HG03432 (cell line): ENCODE data around the gene CLSTN1.

ENCODE experiments used
- ATAC-seq: cut with Tn5 transposase; IDR thresholded peaks from one replicate; pipeline ENCODE4 v1.9.1; 2021; ENCODE audit warnings: mild to moderate bottlenecking, moderate library complexity; ENCODE audit not compliant: unreplicated experiment

The CLSTN1 gene

DNA sequence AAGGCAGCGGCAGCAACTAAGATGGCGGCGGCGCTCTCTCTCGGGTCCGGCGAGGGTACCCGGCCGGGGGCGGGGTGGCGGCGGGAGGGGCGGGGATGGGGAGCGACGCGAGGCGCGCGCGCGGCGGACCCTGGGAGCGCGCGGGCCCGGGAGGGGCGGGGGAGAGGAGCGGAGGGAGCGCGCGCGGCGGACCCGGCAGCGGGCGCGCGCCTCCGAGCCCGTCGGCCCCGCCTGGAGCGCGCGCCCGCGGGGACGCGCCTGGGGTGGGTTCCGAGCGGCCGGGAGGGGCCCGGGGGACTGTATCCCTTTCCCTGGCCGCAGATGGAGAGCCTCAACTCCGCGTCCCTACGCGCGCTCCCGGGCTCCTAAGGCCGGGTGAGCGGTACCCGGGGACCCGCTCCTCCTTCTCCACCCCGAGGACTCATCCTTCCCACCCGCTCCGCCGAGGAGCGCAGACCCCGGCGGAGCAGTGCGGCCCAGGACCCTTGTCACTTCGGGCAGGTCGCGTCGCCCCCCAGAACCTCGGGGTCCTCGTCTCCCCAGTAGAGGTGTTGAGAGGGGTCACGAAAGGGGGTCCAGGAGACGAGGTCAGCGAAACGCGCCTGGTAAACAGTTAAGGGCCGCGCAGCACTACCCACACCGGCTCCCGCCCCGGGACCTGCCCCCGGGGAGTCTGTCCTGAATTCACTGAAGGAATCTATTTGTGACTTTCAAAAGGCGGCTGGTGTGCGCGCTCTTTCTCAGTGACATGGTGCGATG lies at the start of gene CLSTN1:
CLSTN1 (minus strand) TSS at position 23 of the 759 bp plus-strand sequence. CDS start 232 bp downstream, outside the sequence.
- ATAC-seq, result peak; percentile 62

DNA sequence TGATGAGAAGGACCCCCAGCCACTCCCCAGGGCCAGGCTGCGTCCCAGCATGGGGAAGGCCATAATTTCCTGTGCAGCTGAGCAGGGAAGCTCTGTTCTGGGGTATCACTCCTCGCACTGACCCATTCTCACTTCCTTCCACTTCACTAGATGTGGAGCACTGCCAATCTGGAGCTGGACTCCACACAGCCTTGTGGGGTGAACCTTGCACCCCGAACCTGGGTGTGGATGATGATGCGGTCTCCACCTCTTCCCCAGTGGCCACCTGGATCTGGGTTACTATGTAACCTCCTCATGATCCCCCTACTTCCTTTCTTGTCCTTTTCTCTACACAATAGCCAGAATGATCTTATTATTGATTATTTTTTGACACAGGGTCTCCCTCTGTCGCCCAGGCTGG lies 49.6 kb upstream of the CLSTN1 start:
- ATAC-seq, result no peak

GRCh38 chr1:9872430-9873165 lies 48.8 kb upstream of the CLSTN1 start:
- no peak for ATAC-seq

DNA sequence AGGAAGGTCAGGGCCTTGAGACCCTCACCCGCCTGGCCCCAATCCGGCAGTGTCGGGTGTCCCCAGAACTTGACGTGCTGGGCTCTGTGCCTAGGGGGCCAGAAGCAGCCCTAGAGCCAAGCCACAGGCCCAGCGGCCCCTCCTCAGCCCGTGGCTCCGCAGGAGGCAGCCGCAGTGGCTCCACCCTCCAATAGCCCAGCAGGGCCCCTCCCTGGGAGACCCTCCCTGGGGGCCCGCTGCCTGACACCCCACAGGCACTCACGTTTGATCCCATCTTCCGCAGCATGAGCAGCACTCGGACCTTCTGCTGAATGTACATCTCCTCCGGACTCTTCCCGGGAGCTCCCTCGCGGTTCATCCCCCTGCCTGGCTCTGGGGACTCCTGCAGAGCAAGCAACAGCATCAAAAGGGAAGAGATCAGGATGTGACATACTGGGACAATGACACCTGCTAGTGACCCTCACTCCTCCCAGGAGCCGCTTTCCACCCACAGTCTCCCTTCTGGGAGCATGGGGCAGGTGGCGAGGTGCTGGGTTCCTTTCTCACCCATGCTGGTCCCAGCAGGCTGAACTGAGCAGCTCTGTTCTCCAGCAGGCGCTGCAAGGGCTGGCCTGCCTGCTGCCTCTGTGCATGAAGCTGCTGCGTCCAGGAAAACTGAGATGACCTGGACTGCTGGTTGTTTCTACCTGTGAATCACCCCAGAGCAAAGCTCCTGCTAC lies 48.1 kb upstream of the CLSTN1 start:
- ATAC-seq, result no peak

GRCh38 chr1:9871021-9871420 lies 47.3 kb upstream of the CLSTN1 start:
- no peak for ATAC-seq

- no peak for ATAC-seq
Measured at GRCh38 chr1:9870572-9870971, 46.8 kb upstream of the CLSTN1 start.

DNA sequence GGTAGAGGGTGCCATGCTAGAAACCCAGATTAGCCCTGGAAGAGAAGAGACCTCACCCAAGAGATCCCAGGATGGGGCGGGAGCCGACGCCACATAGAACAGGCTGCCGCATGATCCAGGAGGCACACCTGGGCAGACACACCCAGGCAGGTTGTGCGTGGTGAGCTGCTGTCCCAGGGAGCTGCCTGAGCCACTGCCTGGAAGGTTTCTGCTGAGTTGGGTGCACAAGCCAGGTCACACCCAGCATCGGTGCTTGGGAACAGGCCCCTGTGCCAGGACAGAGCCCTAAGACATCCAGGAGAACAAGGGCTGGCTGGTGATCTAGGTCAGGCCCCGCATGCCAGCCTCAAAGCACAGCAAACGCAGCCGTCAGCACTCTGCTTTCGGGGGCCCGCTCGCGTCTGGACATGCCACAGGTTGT lies 46.1 kb upstream of the CLSTN1 start:
- ATAC-seq, result no peak

GRCh38 chr1:9868244-9868590 lies 44.5 kb upstream of the CLSTN1 start:
- ATAC-seq, result no peak

DNA sequence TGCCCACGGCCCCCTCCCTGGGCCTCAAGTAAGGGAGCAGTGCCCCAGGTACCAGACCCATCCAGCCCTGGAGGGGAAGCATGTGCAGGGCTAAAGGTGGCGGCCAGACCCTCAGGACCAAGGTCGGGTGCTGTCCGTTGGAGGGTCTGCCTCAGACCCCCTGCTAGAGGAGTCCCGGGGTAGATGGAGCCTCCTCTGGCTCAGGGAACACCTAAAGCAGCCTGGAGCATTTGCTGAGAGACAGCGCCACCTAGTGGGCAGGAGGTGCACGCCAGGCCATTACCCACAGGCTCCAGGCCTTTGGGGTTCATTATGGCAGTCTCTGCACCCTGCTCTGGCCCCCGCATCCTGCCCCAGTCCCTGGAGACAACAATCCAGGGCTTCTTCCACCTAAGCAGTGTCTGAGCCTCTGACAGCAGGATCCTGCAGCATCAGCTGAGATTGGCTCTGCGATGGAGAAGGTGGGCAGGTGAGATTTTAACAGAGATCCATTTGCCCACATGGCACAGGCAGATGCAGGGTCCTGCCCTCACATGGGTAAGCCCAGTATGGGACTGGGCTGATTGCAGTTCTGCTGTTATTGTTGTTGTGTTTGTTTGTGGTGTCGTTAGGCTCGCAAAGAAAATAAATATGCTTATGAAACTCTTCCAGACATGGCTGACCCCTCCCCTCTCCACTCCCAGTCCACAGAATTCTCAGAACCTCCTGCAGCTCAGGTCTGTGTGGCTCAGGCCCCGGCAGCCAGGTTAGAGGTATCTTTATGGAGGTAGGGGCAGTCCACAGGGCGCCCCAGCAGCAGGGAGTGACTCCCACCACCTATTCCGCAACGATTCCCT lies 43.9 kb upstream of the CLSTN1 start:
- ATAC-seq, result peak; percentile 66

- no peak for ATAC-seq
Measured at GRCh38 chr1:9866836-9867235, 43.1 kb upstream of the CLSTN1 start.

DNA sequence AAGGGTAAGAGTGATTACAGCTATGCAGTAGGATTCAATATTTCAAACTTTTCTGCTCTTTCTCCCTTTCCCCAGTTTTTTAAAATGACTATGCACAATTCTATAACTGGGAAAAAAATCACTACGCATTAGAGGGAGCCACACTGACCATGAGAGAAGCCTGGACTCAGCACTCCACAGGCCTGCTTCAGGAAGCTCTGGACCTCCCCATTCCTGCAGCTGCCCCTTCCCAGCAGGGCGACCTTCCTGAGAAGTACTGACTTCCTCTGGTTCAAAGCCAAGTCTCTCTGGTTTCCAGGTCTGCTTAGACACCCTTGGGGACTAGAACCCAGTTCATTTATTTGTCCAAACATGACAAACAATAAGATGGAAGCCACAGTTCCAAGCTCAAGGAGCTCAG lies 42.0 kb upstream of the CLSTN1 start:
- ATAC-seq, result no peak

GRCh38 chr1:9863371-9863770 lies 39.6 kb upstream of the CLSTN1 start:
- ATAC-seq, result no peak

- no peak for ATAC-seq
Measured at GRCh38 chr1:9861360-9861759, 37.6 kb upstream of the CLSTN1 start.

- no peak for ATAC-seq
Measured at GRCh38 chr1:9860887-9861286, 37.1 kb upstream of the CLSTN1 start.

DNA sequence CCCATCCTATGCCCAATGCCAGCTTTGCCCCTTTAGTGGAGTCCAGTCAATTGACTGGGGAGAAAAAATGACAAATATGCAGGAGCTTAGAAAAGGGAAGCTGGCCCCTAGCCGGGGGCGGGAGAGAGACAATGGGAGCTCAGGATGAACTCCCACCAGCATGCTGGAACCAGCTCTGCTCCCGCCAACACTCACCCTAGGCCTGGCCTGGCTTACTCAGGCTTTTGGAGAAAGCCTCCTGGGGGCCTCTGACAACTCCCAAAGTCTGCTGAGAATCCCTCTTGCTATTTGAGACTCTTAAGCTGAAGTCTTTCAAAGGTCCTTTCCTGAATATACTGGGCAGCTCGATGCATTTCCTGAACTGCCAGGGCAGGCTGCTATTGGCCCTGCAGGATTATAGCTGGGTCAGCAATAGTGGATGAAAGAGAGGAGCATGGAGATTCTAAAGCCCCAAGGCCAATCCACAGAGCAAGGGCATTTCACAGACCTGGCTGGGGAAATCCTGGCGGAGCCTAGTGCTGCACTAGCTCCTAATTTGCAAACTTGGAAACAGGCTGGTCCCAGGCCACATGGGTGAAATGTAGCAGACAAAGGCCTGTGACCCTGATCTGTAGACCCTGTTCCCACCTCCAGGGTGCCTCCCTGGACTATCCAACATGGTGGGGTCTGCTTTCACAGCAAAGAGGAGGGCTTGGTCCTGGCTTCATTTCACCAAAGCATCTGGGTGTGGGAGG lies 35.7 kb upstream of the CLSTN1 start:
- ATAC-seq, result no peak

DNA sequence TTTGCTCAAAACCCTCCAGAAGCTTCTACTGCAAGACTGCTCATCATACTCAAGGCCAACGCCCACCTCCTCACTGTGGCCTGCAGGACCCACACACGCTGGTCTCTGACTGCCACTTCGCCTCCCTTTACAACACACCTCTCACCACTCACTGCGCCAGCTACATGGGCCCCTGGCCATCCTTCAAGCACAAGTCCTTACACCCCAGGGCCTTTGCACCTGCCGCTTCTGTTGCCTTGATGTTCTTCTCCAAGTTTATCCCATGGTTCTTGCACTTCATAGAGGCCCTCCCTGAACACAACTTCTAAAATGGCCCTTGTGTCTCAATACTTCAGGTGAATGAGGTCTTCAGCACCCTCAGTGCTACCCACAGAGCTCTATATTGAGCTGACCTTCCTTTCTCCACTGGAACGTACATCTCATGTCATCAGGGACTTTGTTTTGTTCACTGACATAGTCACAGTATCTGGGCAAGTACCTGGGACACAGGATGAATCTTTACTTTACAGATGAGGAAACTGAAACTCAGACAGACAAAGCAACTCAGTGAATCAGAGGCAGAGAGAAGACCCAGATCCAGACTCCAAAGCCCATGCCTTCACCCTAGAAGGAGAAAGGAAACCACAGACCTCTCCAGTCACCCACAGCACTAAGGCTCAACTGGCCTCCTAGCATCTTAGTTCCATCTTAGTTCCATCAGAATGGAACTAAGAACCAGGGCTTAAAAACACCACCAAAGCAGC lies 34.7 kb upstream of the CLSTN1 start:
- ATAC-seq, result no peak

GRCh38 chr1:9855186-9855585 lies 31.4 kb upstream of the CLSTN1 start:
- no peak for ATAC-seq

GRCh38 chr1:9853249-9853595 lies 29.5 kb upstream of the CLSTN1 start:
- no peak for ATAC-seq

- ATAC-seq, result no peak
Measured at GRCh38 chr1:9852410-9853248, 28.9 kb upstream of the CLSTN1 start.
